22Rv1 (cell line): ENCODE results near the gene SPG7.

Experiments used
- ZFX ChIP-seq: fragments of 450-650 bp; IDR thresholded peaks from 2 replicates; pipeline ENCODE4 v1.6.1; 2017; ENCODE audit warnings: antibody characterized with exemption, borderline replicate concordance
- TF ChIP-seq, protein P1 (sequence below): fragments of 450-650 bp; IDR thresholded peaks from 2 replicates; pipeline ENCODE4 v1.5.1; 2017; ENCODE audit warnings: mild to moderate bottlenecking

DNA sequence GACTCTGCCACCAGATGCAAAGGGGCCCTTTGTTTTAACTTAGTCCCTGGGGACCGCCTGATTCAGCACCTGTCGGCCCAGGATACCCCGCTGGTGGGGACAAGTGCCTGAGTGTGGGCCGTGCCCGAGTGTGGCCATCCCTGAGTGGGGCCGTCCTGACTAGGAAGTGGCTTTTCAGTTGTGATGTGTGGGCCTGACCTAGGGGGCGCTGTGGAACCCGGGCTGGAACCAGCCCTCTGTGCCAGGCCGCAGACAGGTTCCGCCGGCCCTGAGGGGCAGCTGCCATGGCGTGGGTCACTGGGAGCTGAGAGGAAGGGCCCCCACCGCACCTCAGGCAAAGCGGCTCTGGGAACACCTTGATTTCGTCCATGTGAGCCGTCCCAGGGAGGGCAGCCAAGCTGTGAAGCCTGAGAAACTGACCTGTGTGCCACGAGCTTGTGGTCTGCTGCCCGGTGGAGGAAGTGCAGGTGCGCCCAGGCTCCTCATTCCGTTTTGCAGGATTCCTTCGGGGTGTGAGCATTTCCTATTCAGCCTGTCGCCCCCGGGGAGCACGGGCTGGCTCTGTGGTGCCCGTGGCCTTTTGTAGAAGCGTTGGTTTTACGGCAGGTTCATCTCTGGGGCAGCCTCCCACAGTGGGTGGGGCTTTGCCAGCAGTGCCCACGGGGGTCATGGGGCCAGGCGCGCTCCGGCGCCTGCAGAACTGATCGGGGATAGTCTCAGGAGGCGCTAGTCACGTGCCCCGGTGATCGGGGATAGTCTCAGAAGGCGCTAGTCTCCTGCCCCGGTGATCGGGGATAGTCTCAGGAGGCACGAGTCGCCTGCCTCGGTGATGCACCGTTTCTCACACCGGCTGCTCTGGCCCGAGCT is 57.5 kb downstream of the SPG7 start:
- TF ChIP-seq, protein P1, sequence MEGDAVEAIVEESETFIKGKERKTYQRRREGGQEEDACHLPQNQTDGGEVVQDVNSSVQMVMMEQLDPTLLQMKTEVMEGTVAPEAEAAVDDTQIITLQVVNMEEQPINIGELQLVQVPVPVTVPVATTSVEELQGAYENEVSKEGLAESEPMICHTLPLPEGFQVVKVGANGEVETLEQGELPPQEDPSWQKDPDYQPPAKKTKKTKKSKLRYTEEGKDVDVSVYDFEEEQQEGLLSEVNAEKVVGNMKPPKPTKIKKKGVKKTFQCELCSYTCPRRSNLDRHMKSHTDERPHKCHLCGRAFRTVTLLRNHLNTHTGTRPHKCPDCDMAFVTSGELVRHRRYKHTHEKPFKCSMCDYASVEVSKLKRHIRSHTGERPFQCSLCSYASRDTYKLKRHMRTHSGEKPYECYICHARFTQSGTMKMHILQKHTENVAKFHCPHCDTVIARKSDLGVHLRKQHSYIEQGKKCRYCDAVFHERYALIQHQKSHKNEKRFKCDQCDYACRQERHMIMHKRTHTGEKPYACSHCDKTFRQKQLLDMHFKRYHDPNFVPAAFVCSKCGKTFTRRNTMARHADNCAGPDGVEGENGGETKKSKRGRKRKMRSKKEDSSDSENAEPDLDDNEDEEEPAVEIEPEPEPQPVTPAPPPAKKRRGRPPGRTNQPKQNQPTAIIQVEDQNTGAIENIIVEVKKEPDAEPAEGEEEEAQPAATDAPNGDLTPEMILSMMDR, result peak; percentile 94
- TF ChIP-seq ZFX, result no peak
